GM10248 (cell line): ENCODE measurements around the gene ZBED4.

ENCODE experiments used
- CTCF ChIA-PET: fragments of 300-600 bp; sonication (Branson Sonifier 250); formaldehyde crosslinking; extraction: SDS; loops from one replicate; lab custom pipeline; 2021; ENCODE audit warnings: antibody characterized with exemption; lab: Yijun Ruan, JAX
- POLR2A ChIA-PET: fragments of 350-650 bp; sonication (Branson Sonifier 250); formaldehyde crosslinking; extraction: SDS; loops from one replicate; lab custom pipeline; 2020; ENCODE audit warnings: antibody characterized with exemption; lab: Yijun Ruan, JAX
- DNase-seq: peaks from one replicate; pipeline ENCODE4 v3.0.0; 2012; ENCODE audit errors: extremely low spot score
- CTCF ChIP-seq: IDR thresholded peaks from 2 replicates; pipeline ENCODE4 v1.5.1; 2012; ENCODE audit warnings: mild to moderate bottlenecking, low read depth; ENCODE audit errors: extremely low read depth, missing control alignments, control extremely low read depth

ZBED4 gene

GRCh38 chr22:49925525-49926128 is 72.0 kb downstream of the ZBED4 start:
- DNase-seq, result peak; percentile 70
- no peak for TF ChIP-seq CTCF
- ChIA-PET POLR2A (no interaction called here), CTCF (interaction anchor here (0.9 to 1.5 kb wide), 4 partner anchors 8 to 158 kb away, joined by 3 to 12 read pairs (median 3); no protein-coding TSS in a partner anchor)

- POLR2A ChIA-PET, result no interaction called here
- no peak for DNase-seq
- CTCF ChIA-PET, result no interaction called here
- no peak for TF ChIP-seq CTCF
Measured at GRCh38 chr22:49926916-49927315, 73.3 kb downstream of the ZBED4 start.

- POLR2A ChIA-PET, result no interaction called here
Measured at GRCh38 chr22:49927483-49928184, 74.0 kb downstream of the ZBED4 start.

GRCh38 chr22:49928185-49928495 is 74.5 kb downstream of the ZBED4 start:
- DNase-seq, result no peak
- TF ChIP-seq CTCF, result no peak
- POLR2A ChIA-PET, result no interaction called here
- CTCF ChIA-PET, result interaction anchor here (1.0 to 1.4 kb wide), 2 partner anchors 8 to 102 kb away, joined by 3 to 12 read pairs; no protein-coding TSS in a partner anchor

More at GRCh38 chr22:49927483-49928184, 74.0 kb downstream of the ZBED4 start:
- TF ChIP-seq CTCF, result no peak
- no peak for DNase-seq
- CTCF ChIA-PET, result interaction anchor here (1.0 to 1.4 kb wide), 2 partner anchors 8 to 103 kb away, joined by 3 to 12 read pairs; no protein-coding TSS in a partner anchor

GRCh38 chr22:49928555-49929210 is 75.0 kb downstream of the ZBED4 start:
- no peak for TF ChIP-seq CTCF
- no peak for DNase-seq
- ChIA-PET CTCF (interaction anchor here (1.4 kb wide), 1 partner anchor 102 kb away, joined by 12 read pairs; no protein-coding TSS in a partner anchor), POLR2A (no interaction called here)

- DNase-seq, result peak; percentile 83
Measured at GRCh38 chr22:49929211-49929979, 75.8 kb downstream of the ZBED4 start.

More at GRCh38 chr22:49929211-49929979, 75.8 kb downstream of the ZBED4 start:
- ChIA-PET POLR2A (no interaction called here), CTCF (interaction anchor here (0.9 to 5.3 kb wide), 18 partner anchors 23 to 279 kb away, joined by 3 to 90 read pairs (median 8); no protein-coding TSS in a partner anchor)
- peak; percentile 92 for TF ChIP-seq CTCF
